ENCODE results near the gene COG5.

GRCh38 chr7:107384025-107384424 is 179.7 kb downstream of the COG5 start:
- no peak for TF ChIP-seq POLR2A (IDR thresholded peaks at IDR 0.05)
- no peak for TF ChIP-seq CTCF (IDR thresholded peaks at IDR 0.05 in 8 of 11, conservative IDR thresholded peaks at IDR 0.05 in 3 of 11)
